ENCODE measurements around the gene PIP4K2C. TPM values are rescaled to one million over a fixed set of nuclear protein-coding genes. Genes with fewer than 3 reads are reported as not detected.

PIP4K2C gene
- polyA plus RNA-seq, 1 donor = 26.0 TPM

GRCh38 chr12:57575771-57576612 is 15.0 kb upstream of the PIP4K2C start:
- peaks cover 3% of the 10 kb centered on the region for H3K27me3 ChIP-seq (ENCODE audit: control insufficient read depth, insufficient read depth, low read length)
- no peaks in the 10 kb centered on the region for H3K36me3 ChIP-seq (ENCODE audit: control insufficient read depth, insufficient read depth, low read length)
- WGBS (ENCODE audit: insufficient coverage, low lambda C conversion rate) = no CpG with 5 or more reads among the region's 12 CpGs
- DNase-seq = peak; percentile 45 to 77
- H3K27ac ChIP-seq (ENCODE audit: low read length) = peak overlapping the region; percentile 33
- peaks cover 23% of the 10 kb centered on the region for H3K4me1 ChIP-seq (ENCODE audit: control insufficient read depth, insufficient read depth, low read length)
- H3K9me3 ChIP-seq (ENCODE audit: control insufficient read depth, low read depth, low read length) = no peaks in the 10 kb centered on the region
- H3K4me3 ChIP-seq (ENCODE audit: low read length) = no peak overlapping the region

- H3K27ac ChIP-seq (ENCODE audit: low read length) = no peak overlapping the region
- H3K27me3 ChIP-seq (ENCODE audit: control insufficient read depth, insufficient read depth, low read length) = peaks cover 3% of the 10 kb centered on the region
- peak; percentile 26 to 36 for DNase-seq
- H3K36me3 ChIP-seq (ENCODE audit: control insufficient read depth, insufficient read depth, low read length) = no peaks in the 10 kb centered on the region
- H3K4me1 ChIP-seq (ENCODE audit: control insufficient read depth, insufficient read depth, low read length) = peaks cover 23% of the 10 kb centered on the region
- H3K9me3 ChIP-seq (ENCODE audit: control insufficient read depth, low read depth, low read length) = no peaks in the 10 kb centered on the region
- 100% methylated on average over 1 of the region's 9 CpGs for WGBS (ENCODE audit: insufficient coverage, low lambda C conversion rate)
- H3K4me3 ChIP-seq (ENCODE audit: low read length) = no peak overlapping the region
These were observed 14.3 kb upstream of the PIP4K2C start for GRCh38 chr12:57576613-57577160.

GRCh38 chr12:57577981-57578758 is 12.8 kb upstream of the PIP4K2C start:
- Histone ChIP-seq H3K36me3 (ENCODE audit: control insufficient read depth, insufficient read depth, low read length) (no peaks in the 10 kb centered on the region), H3K9me3 (ENCODE audit: control insufficient read depth, low read depth, low read length) (no peaks in the 10 kb centered on the region), H3K27me3 (ENCODE audit: control insufficient read depth, insufficient read depth, low read length) (peaks cover 2% of the 10 kb centered on the region), H3K27ac (ENCODE audit: low read length) (no peak overlapping the region), H3K4me3 (ENCODE audit: low read length) (no peak overlapping the region), H3K4me1 (ENCODE audit: control insufficient read depth, insufficient read depth, low read length) (peaks cover 23% of the 10 kb centered on the region)
- DNase-seq = no peak
- WGBS (ENCODE audit: insufficient coverage, low lambda C conversion rate) = 89% methylated on average over 3 of the region's 12 CpGs

GRCh38 chr12:57579011-57579410 is 12.0 kb upstream of the PIP4K2C start:
- H3K36me3 ChIP-seq (ENCODE audit: control insufficient read depth, insufficient read depth, low read length) = no peaks in the 10 kb centered on the region
- no peak overlapping the region for H3K27ac ChIP-seq (ENCODE audit: low read length)
- 80% methylated on average over 1 of the region's 2 CpGs for WGBS (ENCODE audit: insufficient coverage, low lambda C conversion rate)
- DNase-seq = no peak
- no peaks in the 10 kb centered on the region for H3K9me3 ChIP-seq (ENCODE audit: control insufficient read depth, low read depth, low read length)
- peaks cover 4% of the 10 kb centered on the region for H3K27me3 ChIP-seq (ENCODE audit: control insufficient read depth, insufficient read depth, low read length)
- no peak overlapping the region for H3K4me3 ChIP-seq (ENCODE audit: low read length)
- peaks cover 23% of the 10 kb centered on the region for H3K4me1 ChIP-seq (ENCODE audit: control insufficient read depth, insufficient read depth, low read length)

GRCh38 chr12:57579677-57580465 is 11.1 kb upstream of the PIP4K2C start:
- no peak overlapping the region for H3K4me3 ChIP-seq (ENCODE audit: low read length)
- peaks cover 23% of the 10 kb centered on the region for H3K4me1 ChIP-seq (ENCODE audit: control insufficient read depth, insufficient read depth, low read length)
- H3K27ac ChIP-seq (ENCODE audit: low read length) = peak overlapping the region; percentile 40
- no peaks in the 10 kb centered on the region for H3K9me3 ChIP-seq (ENCODE audit: control insufficient read depth, low read depth, low read length)
- no peaks in the 10 kb centered on the region for H3K36me3 ChIP-seq (ENCODE audit: control insufficient read depth, insufficient read depth, low read length)
- DNase-seq = peak; percentile 41 to 81
- peaks cover 6% of the 10 kb centered on the region for H3K27me3 ChIP-seq (ENCODE audit: control insufficient read depth, insufficient read depth, low read length)
- WGBS (ENCODE audit: insufficient coverage, low lambda C conversion rate) = no CpG with 5 or more reads among the region's 8 CpGs

- WGBS (ENCODE audit: insufficient coverage, low lambda C conversion rate) = 100% methylated on average over 1 of the region's 4 CpGs
- no peaks in the 10 kb centered on the region for H3K9me3 ChIP-seq (ENCODE audit: control insufficient read depth, low read depth, low read length)
- peaks cover 23% of the 10 kb centered on the region for H3K4me1 ChIP-seq (ENCODE audit: control insufficient read depth, insufficient read depth, low read length)
- no peaks in the 10 kb centered on the region for H3K36me3 ChIP-seq (ENCODE audit: control insufficient read depth, insufficient read depth, low read length)
- no peak overlapping the region for H3K4me3 ChIP-seq (ENCODE audit: low read length)
- peaks cover 12% of the 10 kb centered on the region for H3K27me3 ChIP-seq (ENCODE audit: control insufficient read depth, insufficient read depth, low read length)
- no peak overlapping the region for H3K27ac ChIP-seq (ENCODE audit: low read length)
- DNase-seq = no peak
These were observed 10.6 kb upstream of the PIP4K2C start for GRCh38 chr12:57580466-57580795.

GRCh38 chr12:57581802-57582201 is 9.2 kb upstream of the PIP4K2C start:
- H3K4me3 ChIP-seq (ENCODE audit: low read length) = no peak overlapping the region
- DNase-seq = no peak
- peaks cover 12% of the 10 kb centered on the region for H3K4me1 ChIP-seq (ENCODE audit: control insufficient read depth, insufficient read depth, low read length)
- no CpG with 5 or more reads among the region's 1 CpG for WGBS (ENCODE audit: insufficient coverage, low lambda C conversion rate)
- no peaks in the 10 kb centered on the region for H3K36me3 ChIP-seq (ENCODE audit: control insufficient read depth, insufficient read depth, low read length)
- peaks cover 22% of the 10 kb centered on the region for H3K27me3 ChIP-seq (ENCODE audit: control insufficient read depth, insufficient read depth, low read length)
- no peaks in the 10 kb centered on the region for H3K9me3 ChIP-seq (ENCODE audit: control insufficient read depth, low read depth, low read length)
- H3K27ac ChIP-seq (ENCODE audit: low read length) = no peak overlapping the region

GRCh38 chr12:57582440-57582839 is 8.6 kb upstream of the PIP4K2C start:
- no peak overlapping the region for H3K27ac ChIP-seq (ENCODE audit: low read length)
- no peaks in the 10 kb centered on the region for H3K9me3 ChIP-seq (ENCODE audit: control insufficient read depth, low read depth, low read length)
- WGBS (ENCODE audit: insufficient coverage, low lambda C conversion rate) = 86% methylated on average over 1 of the region's 1 CpG
- no peak overlapping the region for H3K4me3 ChIP-seq (ENCODE audit: low read length)
- no peaks in the 10 kb centered on the region for H3K36me3 ChIP-seq (ENCODE audit: control insufficient read depth, insufficient read depth, low read length)
- H3K4me1 ChIP-seq (ENCODE audit: control insufficient read depth, insufficient read depth, low read length) = peaks cover 12% of the 10 kb centered on the region
- no peak for DNase-seq
- peaks cover 26% of the 10 kb centered on the region for H3K27me3 ChIP-seq (ENCODE audit: control insufficient read depth, insufficient read depth, low read length)

- DNase-seq = peak; percentile 55 to 62
- H3K4me3 ChIP-seq (ENCODE audit: low read length) = no peak overlapping the region
- H3K9me3 ChIP-seq (ENCODE audit: control insufficient read depth, low read depth, low read length) = no peaks in the 10 kb centered on the region
- no peaks in the 10 kb centered on the region for H3K36me3 ChIP-seq (ENCODE audit: control insufficient read depth, insufficient read depth, low read length)
- 68% methylated on average over 4 of the region's 13 CpGs for WGBS (ENCODE audit: insufficient coverage, low lambda C conversion rate)
- no peak overlapping the region for H3K27ac ChIP-seq (ENCODE audit: low read length)
- H3K27me3 ChIP-seq (ENCODE audit: control insufficient read depth, insufficient read depth, low read length) = peaks cover 31% of the 10 kb centered on the region
- H3K4me1 ChIP-seq (ENCODE audit: control insufficient read depth, insufficient read depth, low read length) = peaks cover 12% of the 10 kb centered on the region
These were observed 7.8 kb upstream of the PIP4K2C start for GRCh38 chr12:57583008-57583831.

All from large intestine (tissue), 3 donors.